Type B pancreatic cell (in vitro differentiated cells): ENCODE measurements around the gene SNTB2. TPM values are rescaled to one million over a fixed set of nuclear protein-coding genes. Genes with fewer than 3 reads are reported as not detected.
A peak's percentile ranks its signal among the peaks of the same experiment; 100 is the strongest.

ENCODE experiments used
- DNase-seq: peaks from one replicate; pipeline ENCODE4 v3.0.0; 2021; ENCODE audit warnings: mixed read lengths; ENCODE audit not compliant: unreplicated experiment; ENCODE audit errors: extremely low spot score
- H3K27ac Mint-ChIP-seq: 2 replicates; pipeline ENCODE4 v1.8.0; 2021; ENCODE audit warnings: mild to moderate bottlenecking, mixed read lengths
- H3K27me3 Mint-ChIP-seq: 2 replicates; pipeline ENCODE4 v1.8.0; 2021; ENCODE audit warnings: mixed read lengths
- H3K36me3 Mint-ChIP-seq: 2 replicates; pipeline ENCODE4 v1.8.0; 2021; ENCODE audit warnings: mixed read lengths
- H3K4me1 Mint-ChIP-seq: one replicate; pipeline ENCODE4 v1.8.0; 2021; ENCODE audit warnings: mixed read lengths; ENCODE audit not compliant: unreplicated experiment
- H3K4me3 Mint-ChIP-seq: 2 replicates; pipeline ENCODE4 v1.8.0; 2021; ENCODE audit warnings: mild to moderate bottlenecking, mixed read lengths
- H3K9me3 Mint-ChIP-seq: 2 replicates; pipeline ENCODE4 v1.8.0; 2021; ENCODE audit warnings: mixed read lengths
- CTCF ChIP-seq: fragments of 200-600 bp; sonication (generic); conservative IDR thresholded peaks from 2 replicates; pipeline ENCODE4 v1.5.0; 2021; ENCODE audit warnings: antibody characterized with exemption, mild to moderate bottlenecking
- total RNA-seq: library from RNA; stranded (reverse); gene quantifications from 2 replicates; pipeline ENCODE4 v1.2.1, GENCODE V29; 2021; ENCODE audit warnings: low replicate concordance

The SNTB2 gene
- total RNA-seq, 1 donor from 2014 or later = 22.2 TPM

GRCh38 chr16:69236319-69236718 is 49.4 kb downstream of the SNTB2 start:
- TF ChIP-seq CTCF = no peak
- no peaks in the 10 kb centered on the region for H3K9me3 Mint-ChIP-seq
- DNase-seq = no peak
- peaks cover 3% of the 10 kb centered on the region for H3K36me3 Mint-ChIP-seq
- peaks cover 8% of the 10 kb centered on the region for H3K4me1 Mint-ChIP-seq
- no peak overlapping the region for H3K4me3 Mint-ChIP-seq
- H3K27me3 Mint-ChIP-seq = no peaks in the 10 kb centered on the region
- H3K27ac Mint-ChIP-seq = no peak overlapping the region

- H3K27me3 Mint-ChIP-seq = no peaks in the 10 kb centered on the region
- peaks cover 8% of the 10 kb centered on the region for H3K4me1 Mint-ChIP-seq
- peaks cover 3% of the 10 kb centered on the region for H3K36me3 Mint-ChIP-seq
- H3K9me3 Mint-ChIP-seq = no peaks in the 10 kb centered on the region
- H3K4me3 Mint-ChIP-seq = no peak overlapping the region
- no peak for DNase-seq
- H3K27ac Mint-ChIP-seq = no peak overlapping the region
- TF ChIP-seq CTCF = no peak
These were observed 50.3 kb downstream of the SNTB2 start for GRCh38 chr16:69237296-69237695.

GRCh38 chr16:69239851-69240250 is 52.9 kb downstream of the SNTB2 start:
- peaks cover 26% of the 10 kb centered on the region for H3K4me1 Mint-ChIP-seq
- no peak for DNase-seq
- H3K36me3 Mint-ChIP-seq = peaks cover 7% of the 10 kb centered on the region
- H3K27ac Mint-ChIP-seq = no peak overlapping the region
- H3K9me3 Mint-ChIP-seq = no peaks in the 10 kb centered on the region
- H3K4me3 Mint-ChIP-seq = no peak overlapping the region
- no peak for TF ChIP-seq CTCF
- no peaks in the 10 kb centered on the region for H3K27me3 Mint-ChIP-seq

GRCh38 chr16:69240331-69240730 is 53.4 kb downstream of the SNTB2 start:
- H3K27ac Mint-ChIP-seq = no peak overlapping the region
- peaks cover 7% of the 10 kb centered on the region for H3K36me3 Mint-ChIP-seq
- no peak for DNase-seq
- H3K4me3 Mint-ChIP-seq = no peak overlapping the region
- H3K27me3 Mint-ChIP-seq = no peaks in the 10 kb centered on the region
- TF ChIP-seq CTCF = no peak
- H3K9me3 Mint-ChIP-seq = no peaks in the 10 kb centered on the region
- peaks cover 23% of the 10 kb centered on the region for H3K4me1 Mint-ChIP-seq

- peaks cover 14% of the 10 kb centered on the region for H3K36me3 Mint-ChIP-seq
- no peak for TF ChIP-seq CTCF
- H3K4me3 Mint-ChIP-seq = no peak overlapping the region
- DNase-seq = no peak
- H3K9me3 Mint-ChIP-seq = no peaks in the 10 kb centered on the region
- H3K27ac Mint-ChIP-seq = no peak overlapping the region
- no peaks in the 10 kb centered on the region for H3K27me3 Mint-ChIP-seq
- peaks cover 22% of the 10 kb centered on the region for H3K4me1 Mint-ChIP-seq
These were observed 55.0 kb downstream of the SNTB2 start for GRCh38 chr16:69241926-69242325.

- H3K36me3 Mint-ChIP-seq = peaks cover 18% of the 10 kb centered on the region
These were observed 56.5 kb downstream of the SNTB2 start for GRCh38 chr16:69243479-69243878.

More at GRCh38 chr16:69243479-69243878, 56.5 kb downstream of the SNTB2 start:
- H3K27ac Mint-ChIP-seq = no peak overlapping the region
- H3K27me3 Mint-ChIP-seq = no peaks in the 10 kb centered on the region
- no peak for TF ChIP-seq CTCF
- H3K9me3 Mint-ChIP-seq = no peaks in the 10 kb centered on the region
- no peak for DNase-seq
- peaks cover 22% of the 10 kb centered on the region for H3K4me1 Mint-ChIP-seq
- peak overlapping the region; percentile 47 for H3K4me3 Mint-ChIP-seq
